ENCODE measurements around the gene SPCS2. TPM values are rescaled to one million over a fixed set of nuclear protein-coding genes. Genes with fewer than 3 reads are reported as not detected.

SPCS2 gene
- polyA plus RNA-seq, 1 experiment, result 68.3 TPM

DNA sequence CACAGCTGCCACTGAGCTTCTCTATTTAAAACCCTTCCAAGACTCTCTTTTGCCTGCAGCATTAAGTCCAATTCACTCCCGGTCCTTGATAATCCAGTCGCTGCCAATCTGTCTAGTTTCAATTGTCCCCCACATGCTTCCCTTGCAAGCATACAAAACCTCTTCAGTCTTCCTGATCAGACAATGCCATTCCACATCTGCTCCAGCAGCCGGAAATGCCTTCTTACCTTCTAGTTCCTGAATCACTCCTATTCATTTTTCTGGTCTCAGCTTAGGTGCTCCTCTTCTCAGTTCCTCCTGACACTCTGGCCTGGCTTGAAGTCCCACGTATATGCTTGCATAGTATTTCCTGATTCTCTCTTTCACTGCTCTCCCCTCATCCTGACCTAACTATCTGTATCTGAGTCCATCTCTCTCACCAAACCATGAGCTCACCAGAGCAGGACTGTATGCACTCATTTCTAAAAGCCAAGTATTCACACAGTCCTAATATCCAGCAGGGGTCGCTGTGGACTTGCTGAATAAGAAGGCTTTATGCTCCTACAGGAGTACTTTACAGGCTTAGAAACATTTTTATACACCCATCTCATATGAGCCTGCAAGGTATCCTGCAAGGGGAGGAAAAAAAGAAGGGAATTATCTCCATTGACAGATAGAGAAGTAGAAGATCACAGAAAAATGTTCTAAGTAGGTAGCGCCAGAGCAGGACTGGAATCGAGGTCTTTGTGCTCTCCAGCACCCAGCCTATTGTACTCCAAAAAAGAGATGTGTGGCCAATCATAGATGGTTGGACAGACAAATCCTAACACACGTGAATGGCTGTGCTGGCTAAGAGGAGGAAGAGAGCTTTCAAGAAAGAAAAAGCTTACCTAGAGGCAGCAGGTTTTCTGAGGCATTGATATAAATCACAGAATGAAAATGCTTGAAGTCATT is 19.4 kb upstream of the SPCS2 start:
- TF ChIP-seq, protein P1, sequence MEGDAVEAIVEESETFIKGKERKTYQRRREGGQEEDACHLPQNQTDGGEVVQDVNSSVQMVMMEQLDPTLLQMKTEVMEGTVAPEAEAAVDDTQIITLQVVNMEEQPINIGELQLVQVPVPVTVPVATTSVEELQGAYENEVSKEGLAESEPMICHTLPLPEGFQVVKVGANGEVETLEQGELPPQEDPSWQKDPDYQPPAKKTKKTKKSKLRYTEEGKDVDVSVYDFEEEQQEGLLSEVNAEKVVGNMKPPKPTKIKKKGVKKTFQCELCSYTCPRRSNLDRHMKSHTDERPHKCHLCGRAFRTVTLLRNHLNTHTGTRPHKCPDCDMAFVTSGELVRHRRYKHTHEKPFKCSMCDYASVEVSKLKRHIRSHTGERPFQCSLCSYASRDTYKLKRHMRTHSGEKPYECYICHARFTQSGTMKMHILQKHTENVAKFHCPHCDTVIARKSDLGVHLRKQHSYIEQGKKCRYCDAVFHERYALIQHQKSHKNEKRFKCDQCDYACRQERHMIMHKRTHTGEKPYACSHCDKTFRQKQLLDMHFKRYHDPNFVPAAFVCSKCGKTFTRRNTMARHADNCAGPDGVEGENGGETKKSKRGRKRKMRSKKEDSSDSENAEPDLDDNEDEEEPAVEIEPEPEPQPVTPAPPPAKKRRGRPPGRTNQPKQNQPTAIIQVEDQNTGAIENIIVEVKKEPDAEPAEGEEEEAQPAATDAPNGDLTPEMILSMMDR (IDR thresholded peaks at IDR 0.05; ENCODE audit: insufficient read depth, low read depth, low read length), result peak; percentile 80
- ChIA-PET POLR2A (no interaction called here), CTCF (interaction anchor here (0.6 to 9.3 kb wide), 29 partner anchors 9 to 319 kb away, joined by 3 to 107 read pairs (median 6); no protein-coding TSS in a partner anchor)

DNA sequence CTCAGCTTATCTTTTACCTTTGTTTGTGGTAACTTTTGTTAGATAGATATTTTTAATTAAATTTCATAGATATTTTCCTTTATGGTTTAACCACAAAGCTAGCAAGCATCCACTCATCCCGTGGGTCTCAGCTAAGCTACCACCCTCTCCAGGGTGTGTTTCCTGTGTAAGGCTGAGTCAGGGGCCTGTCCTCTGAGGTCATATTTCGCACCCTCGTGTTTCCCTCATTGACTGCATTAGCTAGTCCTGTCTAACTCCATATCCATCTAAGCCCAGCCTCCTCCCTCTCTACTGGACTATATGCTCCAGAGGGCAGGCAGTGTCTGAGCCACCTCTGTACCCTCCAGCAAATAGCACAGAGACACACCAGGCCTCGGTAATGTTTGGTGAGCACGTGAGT is 16.9 kb upstream of the SPCS2 start:
- ChIA-PET CTCF (interaction anchor here (0.9 to 9.3 kb wide), 6 partner anchors 91 to 316 kb away, joined by 3 to 107 read pairs (median 18); no protein-coding TSS in a partner anchor), POLR2A (no interaction called here)
- TF ChIP-seq, protein P1 (IDR thresholded peaks at IDR 0.05; ENCODE audit: insufficient read depth, low read depth, low read length), result no peak
- Histone ChIP-seq H3K4me3 (ENCODE audit: low read depth, low read length) (no peak overlapping the region), H3K36me3 (ENCODE audit: control insufficient read depth, insufficient read depth, low read length) (peaks cover 2% of the 10 kb centered on the region), H3K27me3 (ENCODE audit: control insufficient read depth, insufficient read depth, low read length) (no peaks in the 10 kb centered on the region)
- no peak for DNase-seq (ENCODE audit: low read depth)

More for the DNA sequence above, 19.4 kb upstream of the SPCS2 start:
- DNase-seq (ENCODE audit: low read depth), result no peak
- Histone ChIP-seq H3K36me3 (ENCODE audit: control insufficient read depth, insufficient read depth, low read length) (no peaks in the 10 kb centered on the region), H3K4me3 (ENCODE audit: low read depth, low read length) (no peak overlapping the region), H3K27me3 (ENCODE audit: control insufficient read depth, insufficient read depth, low read length) (no peaks in the 10 kb centered on the region)

DNA sequence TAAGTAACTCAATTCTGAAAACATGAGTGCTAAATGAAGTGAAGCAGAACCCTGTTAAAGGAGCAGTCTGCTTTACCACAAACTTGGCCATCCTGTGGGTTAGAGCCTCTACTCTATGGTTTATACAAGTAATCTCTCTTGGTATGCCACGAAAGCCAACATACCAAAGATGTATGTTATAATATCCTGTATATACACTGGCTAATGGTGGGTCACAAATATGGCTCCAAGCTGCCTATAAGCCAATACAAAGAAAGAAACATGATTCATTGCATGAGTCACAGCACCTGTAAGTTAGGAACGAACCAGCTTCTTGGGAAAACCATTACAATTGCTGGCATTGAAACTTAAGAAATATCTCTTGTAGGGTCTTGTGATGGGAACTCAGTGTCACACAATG is 16.3 kb upstream of the SPCS2 start:
- ChIA-PET POLR2A (no interaction called here), CTCF (interaction anchor here (1.1 to 9.3 kb wide), 4 partner anchors 95 to 272 kb away, joined by 3 to 107 read pairs (median 34); no protein-coding TSS in a partner anchor)
- DNase-seq (ENCODE audit: low read depth), result no peak
- H3K36me3 ChIP-seq (ENCODE audit: control insufficient read depth, insufficient read depth, low read length), result peaks cover 2% of the 10 kb centered on the region
- TF ChIP-seq, protein P1 (IDR thresholded peaks at IDR 0.05; ENCODE audit: insufficient read depth, low read depth, low read length), result no peak
- no peaks in the 10 kb centered on the region for H3K27me3 ChIP-seq (ENCODE audit: control insufficient read depth, insufficient read depth, low read length)
- no peak overlapping the region for H3K4me3 ChIP-seq (ENCODE audit: low read depth, low read length)

DNA sequence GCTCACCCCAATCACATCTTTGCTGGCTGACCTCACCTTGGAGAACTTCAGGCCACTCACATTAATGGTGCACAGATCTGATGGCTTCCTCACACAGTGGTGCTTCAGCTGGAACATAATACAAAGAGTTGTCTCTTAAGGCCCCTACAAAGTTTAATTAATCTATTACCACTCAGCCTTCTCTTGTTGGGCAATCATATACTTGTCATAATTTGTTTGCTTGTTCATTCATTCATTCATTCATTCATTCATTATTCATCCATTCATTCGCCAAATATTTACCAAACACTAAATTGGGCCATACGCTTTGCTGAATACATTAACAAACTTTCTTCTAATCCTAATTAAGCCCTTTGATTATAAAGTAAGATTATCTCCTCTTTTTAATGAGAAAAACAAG is 15.3 kb upstream of the SPCS2 start:
- CTCF ChIA-PET, result interaction anchor here (0.9 to 9.3 kb wide), 3 partner anchors 100 to 309 kb away, joined by 3 to 107 read pairs (median 55); no protein-coding TSS in a partner anchor
- no peaks in the 10 kb centered on the region for H3K27me3 ChIP-seq (ENCODE audit: control insufficient read depth, insufficient read depth, low read length)
- POLR2A ChIA-PET, result interaction anchor here (0.6 kb wide), 1 partner anchor 230 kb away, joined by 5 read pairs; no protein-coding TSS in a partner anchor

DNA sequence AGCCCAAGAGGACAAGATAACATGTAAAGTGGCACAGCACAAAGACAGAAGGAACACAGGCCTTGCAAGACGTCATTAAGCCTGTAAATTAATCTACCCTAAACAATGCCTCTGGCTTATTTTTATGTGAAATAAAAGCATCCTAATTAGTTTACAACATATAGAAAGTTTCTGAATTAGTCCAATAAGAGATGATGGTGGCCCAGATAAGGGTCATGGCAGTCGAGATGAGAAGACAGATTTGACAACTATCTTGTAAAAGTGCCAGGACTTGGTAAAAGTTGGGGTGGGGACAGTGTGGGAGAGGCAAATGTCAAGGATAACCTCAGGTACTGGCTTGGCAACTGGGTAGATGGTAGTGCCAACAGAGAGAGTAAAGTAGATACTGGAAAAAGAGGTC is 13.8 kb upstream of the SPCS2 start:
- ChIA-PET CTCF (interaction anchor here (9.3 kb wide), 1 partner anchor 98 kb away, joined by 107 read pairs; no protein-coding TSS in a partner anchor), POLR2A (no interaction called here)
- TF ChIP-seq, protein P1 (IDR thresholded peaks at IDR 0.05; ENCODE audit: insufficient read depth, low read depth, low read length), result no peak
- no peak for DNase-seq (ENCODE audit: low read depth)
- H3K27me3 ChIP-seq (ENCODE audit: control insufficient read depth, insufficient read depth, low read length), result no peaks in the 10 kb centered on the region
- peaks cover 2% of the 10 kb centered on the region for H3K36me3 ChIP-seq (ENCODE audit: control insufficient read depth, insufficient read depth, low read length)
- no peak overlapping the region for H3K4me3 ChIP-seq (ENCODE audit: low read depth, low read length)

More for the DNA sequence above, 15.3 kb upstream of the SPCS2 start:
- peaks cover 2% of the 10 kb centered on the region for H3K36me3 ChIP-seq (ENCODE audit: control insufficient read depth, insufficient read depth, low read length)
- no peak for DNase-seq (ENCODE audit: low read depth)
- TF ChIP-seq, protein P1 (IDR thresholded peaks at IDR 0.05; ENCODE audit: insufficient read depth, low read depth, low read length), result no peak
- H3K4me3 ChIP-seq (ENCODE audit: low read depth, low read length), result no peak overlapping the region

All from BJ (cell line).